Embryonic facial prominence (tissue), 1 donor: ENCODE data around the gene FARP1.

Experiments
- DNase-seq: peaks from one replicate; pipeline ENCODE4 v3.0.0-alpha.2; 2016; ENCODE audit errors: extremely low spot score

The FARP1 gene

DNA sequence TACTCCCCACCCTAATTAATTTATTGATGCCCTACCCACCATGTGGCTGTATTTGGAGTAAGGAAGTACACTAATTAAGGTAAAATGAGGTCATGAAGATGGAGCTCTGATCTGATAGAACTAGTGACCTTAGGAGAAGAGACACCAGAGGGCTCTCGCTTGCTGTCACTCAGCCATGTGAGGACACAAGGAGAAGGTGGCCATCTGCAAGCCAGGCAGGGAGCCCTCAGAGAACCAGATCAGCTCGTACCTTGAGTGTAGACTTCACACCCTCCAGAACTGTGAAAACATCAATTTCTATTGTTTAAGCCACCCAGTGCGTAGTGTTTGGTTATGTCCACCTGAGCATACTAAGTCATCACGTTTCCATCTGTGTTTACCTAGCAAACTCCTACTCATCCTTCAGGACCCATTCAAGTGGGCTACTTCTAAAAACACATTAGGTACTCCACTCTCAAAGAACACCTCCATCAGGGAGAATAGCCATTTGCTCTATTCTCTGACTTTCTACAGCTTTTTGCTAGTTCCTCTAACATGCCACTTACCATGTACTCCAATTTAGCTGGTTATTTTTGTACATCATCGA is 191.8 kb downstream of the FARP1 start:
- DNase-seq, result no peak

DNA sequence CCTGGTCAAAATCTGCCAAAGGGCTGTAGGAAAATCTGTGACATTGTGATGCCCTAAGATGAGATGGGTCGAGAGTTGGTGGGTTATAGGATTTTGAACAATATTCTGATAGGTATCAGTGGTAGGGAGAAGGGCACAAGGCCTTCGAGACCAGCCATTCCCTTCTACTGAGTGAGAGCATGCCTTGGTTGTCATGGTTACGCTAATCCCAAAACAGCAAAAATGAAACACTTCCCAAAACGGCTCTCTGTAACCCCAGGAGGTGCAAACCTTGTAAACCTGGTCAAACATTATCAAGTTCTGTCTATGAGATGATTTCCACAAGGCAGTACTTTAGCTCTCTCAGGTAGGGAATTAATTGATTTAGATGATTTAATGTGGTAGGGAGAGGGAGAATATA is 192.8 kb downstream of the FARP1 start:
- no peak for DNase-seq

DNA sequence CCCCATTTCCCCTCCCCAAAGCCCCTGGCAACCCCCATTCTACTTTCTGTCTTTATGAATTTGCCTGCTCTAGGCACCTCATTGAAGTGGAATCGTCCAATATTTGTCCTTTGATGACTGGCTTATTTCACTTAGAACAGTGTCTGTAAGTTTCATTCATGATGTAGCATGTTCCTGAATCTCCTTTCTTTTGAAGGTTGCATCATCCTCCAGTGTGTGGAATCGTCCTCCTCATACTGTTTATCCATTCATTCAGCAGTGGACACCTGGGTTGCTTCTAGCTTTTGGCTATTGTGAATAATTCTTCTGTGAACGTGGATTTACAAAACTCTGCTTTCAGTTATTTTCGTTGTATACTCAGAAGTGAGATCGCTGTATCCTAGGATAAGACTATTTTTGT is 195.4 kb downstream of the FARP1 start:
- DNase-seq, result no peak

DNA sequence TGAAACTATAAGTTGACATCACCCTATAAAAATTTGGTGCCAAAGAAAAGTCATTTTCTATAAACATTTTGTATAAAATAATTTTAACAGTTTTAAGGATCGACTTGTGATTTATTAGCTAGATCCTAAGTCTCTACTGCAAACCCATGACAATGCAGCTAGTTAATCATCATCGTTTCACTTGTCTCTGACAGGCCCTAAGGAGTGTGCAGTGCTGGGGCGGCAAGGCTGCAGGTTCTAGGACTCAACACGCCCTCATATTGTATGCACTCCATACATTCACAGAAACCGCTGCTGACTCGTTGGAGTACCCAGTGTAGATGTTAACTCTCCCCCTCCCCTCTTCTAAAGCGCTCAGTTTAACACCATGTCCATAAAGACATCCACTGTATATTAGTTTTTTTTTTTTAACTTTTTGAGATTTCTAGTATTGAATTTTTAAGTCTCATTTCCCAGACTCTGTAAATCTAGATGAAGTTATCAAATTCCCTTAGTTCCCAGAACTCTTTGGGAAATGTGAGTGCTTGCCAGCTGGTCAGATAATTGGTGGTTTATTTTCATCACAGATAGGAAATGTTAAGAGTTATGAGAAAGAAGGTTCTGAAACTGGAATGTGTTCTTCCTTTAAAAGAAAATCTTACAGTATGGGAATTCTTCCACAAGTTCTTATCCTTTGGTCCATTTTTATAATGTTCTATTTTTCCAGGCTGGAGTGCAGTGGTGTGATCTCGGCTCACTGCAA is 197.0 kb downstream of the FARP1 start:
- no peak for DNase-seq

- DNase-seq, result no peak
Observed at GRCh38 chr13:98342953-98343352, 200.1 kb downstream of the FARP1 start.

DNA sequence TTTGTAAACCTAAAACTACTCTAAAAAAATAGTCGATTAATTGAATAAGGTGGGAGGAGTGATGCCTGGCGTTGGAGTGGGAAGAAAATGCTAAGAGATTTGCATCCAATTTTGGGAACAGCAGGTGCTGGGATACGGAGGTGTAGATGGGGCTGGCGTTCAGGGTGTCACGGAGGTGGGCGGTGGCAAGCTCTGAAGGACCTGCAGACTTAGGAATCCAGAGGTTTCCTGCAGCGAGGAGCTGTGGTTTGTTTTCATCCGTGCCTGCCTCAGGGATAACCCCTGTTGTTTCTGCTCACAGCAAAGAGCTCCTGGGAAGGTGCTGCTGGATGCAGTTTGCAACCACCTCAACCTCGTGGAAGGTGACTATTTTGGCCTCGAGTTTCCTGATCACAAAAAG is 200.6 kb downstream of the FARP1 start:
- no peak for DNase-seq

DNA sequence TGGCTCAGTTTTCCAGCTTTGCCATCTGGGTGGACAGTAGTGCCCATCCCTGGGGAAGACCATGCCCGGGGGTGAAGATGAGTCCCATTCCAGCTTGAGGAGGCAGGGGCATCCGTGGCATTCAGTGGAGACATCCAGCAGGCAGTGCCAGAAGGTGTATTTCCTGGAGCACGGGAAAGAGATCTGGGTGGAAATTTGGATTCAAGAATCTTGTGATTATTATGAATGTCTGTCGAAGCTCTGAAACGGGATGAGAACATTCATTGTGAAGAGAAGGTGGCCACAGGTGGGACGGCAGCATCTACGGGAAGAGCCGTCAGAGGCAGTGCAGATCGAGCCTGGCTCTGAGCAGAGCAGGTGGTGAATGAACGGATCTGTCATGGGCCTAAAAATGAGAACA is 201.5 kb downstream of the FARP1 start:
- DNase-seq, result no peak

- DNase-seq, result no peak
Observed at GRCh38 chr13:98345107-98345935, 202.4 kb downstream of the FARP1 start.

DNA sequence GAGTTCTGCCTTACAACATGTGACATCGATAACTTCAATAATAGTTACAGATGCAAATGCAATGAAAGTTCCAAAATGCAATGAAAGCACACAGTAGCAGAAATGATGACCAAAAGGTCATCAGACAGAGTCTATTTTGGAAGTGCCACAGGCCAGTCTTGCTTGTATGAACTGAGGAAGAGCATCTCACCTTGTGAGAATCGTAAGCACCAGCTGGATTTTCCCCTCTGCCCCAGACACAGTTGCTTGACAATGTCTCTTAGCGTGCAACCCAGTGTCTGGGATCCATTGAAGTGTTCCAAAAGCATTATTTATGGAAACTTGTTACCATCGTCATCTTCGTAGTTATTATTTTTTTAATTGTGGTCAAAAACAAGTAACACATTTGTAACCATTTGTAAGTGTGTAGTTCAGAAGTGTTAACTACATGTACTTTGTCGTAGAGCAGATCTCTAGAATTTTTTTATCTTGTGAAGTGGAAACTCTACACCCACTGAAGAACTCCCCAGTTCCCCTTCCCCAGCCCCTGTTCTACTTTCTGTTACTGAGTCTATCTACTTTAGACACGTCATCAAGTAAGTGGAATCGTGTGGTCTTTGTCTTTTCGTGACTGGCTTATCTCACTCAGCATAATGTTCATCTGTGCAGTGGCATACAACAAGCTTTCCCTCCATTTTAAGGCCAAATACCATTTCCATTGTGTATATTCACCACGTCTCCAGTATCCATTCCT is 204.2 kb downstream of the FARP1 start:
- no peak for DNase-seq

- DNase-seq, result no peak
Observed at GRCh38 chr13:98347756-98348155, 204.9 kb downstream of the FARP1 start.

DNA sequence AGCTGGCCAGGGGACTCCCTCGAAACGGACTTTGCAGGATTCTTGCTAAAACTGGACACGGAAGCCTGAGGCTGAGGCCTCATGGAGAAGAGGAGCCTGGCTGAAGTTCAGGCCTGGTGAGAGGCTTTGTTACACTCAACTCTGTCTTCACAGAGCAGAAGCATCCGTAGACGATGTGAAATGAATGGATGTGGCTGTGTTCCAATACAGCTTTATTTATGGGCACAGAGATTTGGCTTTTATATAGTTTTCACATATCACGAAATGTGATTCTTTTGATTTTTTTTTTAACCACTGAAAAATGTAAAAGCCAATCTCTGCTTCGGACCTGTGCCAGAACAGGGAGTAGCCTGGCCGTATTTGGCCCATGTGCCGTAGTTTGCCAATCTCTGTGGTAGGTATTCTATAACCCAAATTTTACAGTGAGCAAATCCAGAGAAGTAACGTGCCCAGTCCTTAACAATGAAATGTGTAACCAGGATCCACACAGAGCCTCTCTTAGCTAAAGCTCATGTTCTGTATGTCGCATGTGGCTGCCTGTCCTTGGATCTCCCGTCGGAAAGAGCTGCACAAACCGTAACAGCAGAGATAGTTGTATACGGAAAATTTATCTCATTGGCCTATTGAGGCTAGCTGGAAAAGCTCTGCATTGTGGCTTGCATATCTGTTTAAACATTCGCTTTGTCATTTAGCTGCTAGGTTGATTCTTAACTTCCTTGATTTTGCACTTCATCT is 205.7 kb downstream of the FARP1 start:
- no peak for DNase-seq

DNA sequence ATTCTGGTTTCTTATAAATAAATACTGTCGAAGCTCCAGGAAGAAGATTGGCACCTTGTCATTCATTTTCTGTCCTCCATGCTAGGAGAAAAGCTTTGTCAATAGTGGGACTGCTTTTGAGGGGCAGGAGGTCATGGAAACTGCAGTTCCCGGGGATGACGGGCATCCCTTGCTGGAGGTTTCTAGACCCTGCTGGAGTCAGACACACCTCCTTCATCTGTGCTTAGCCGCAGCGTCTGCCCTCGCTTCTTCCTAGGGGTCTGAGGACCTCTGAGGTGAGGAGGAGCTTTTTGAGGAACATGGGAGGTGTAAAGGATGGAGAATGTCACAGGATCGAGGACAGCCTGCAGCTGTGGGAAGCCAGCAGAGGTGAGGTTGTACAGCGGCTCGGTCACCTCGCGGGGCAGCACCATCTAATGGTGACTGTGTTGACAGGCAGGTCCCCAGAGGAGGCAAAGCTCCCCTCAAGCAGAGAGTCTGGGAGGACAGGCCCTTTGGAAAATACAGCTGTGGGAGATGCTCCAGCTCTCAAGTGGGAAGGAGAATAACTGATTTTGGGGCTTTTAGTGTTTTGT is 206.9 kb downstream of the FARP1 start:
- DNase-seq, result no peak

DNA sequence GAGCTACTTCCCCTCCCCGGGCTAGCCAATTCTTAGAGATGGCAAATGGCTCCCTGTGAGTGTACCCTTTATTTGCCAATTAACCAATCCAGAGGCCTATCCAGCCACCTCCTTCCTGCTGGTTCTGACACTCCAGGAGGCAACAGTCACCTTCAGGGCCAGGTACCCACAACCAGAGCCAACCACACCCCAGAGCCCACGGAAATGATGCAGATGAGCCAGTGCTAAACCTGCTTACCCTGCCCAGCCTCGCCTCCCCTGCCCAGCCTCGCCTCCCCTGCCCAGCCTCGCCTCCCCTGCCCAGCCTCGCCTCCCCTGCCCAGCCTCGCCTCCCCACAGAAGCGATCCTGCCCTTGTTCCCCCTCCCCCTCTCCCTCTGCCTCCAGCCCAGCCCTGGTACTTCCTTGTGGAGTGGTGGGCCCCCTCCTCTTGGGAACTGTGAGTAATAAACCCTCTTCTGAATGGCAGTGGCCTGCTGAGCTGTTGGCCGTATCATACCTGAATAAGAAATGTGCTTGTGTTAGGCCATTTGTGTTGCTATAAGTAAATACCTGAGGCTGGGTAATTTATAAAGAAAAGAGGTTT is 207.9 kb downstream of the FARP1 start:
- DNase-seq, result no peak

DNA sequence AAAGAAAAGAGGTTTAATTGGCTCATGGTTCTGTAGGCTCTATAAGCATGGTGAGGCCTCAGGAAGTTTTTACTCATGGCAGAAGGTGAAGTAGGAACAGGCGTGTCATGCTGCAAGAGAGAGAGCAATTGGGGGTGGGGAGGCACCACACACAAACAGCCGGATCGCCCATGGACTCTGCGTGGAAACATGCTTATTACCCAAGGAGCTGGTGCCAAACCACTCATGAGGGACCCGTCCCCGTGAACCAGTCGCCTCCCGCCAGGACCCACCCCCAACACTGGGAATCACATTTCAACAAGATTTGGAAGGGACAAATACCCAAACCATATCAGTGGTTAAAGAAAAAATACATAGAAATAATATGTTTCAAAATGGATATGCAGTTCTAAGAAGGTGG is 208.7 kb downstream of the FARP1 start:
- DNase-seq, result no peak

- DNase-seq, result no peak
Observed at GRCh38 chr13:98352226-98352625, 209.3 kb downstream of the FARP1 start.

DNA sequence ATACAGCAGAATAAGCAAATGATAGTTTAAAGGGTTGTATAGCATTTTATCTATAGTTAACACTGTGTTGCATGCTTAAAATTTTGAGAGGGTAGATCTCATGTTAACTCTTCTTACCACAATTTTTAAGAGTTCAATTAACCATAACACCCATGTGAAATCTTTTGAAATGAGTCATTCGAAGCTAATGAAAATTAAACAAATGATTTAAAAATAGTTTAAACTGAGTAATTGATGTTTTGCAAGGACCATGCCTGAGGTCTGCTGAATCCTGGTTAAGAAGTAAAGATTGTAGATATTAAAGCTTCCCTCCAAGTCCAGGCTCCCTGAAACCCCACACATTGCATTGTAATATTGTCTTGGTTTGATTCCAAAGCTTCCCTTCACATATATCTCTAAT is 210.9 kb downstream of the FARP1 start:
- DNase-seq, result no peak

DNA sequence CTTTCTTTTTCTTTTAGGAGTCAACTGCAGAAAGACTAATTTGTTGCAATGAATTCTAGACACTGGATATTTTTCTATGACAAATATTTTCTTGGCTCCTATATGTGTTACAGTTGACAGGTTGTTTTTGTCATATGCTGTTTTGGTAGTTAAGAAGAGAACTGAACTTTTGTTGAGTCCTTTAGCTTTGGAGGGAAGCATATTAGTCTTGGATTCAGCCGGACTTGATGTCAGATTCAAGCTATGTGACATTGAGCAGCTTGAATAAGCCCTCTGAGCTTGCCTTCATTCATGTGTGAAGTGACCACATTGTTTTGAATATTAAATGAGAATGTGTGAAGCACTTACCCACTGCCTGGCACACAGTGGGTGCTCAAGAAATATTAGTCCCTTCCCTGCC is 216.0 kb downstream of the FARP1 start:
- no peak for DNase-seq

DNA sequence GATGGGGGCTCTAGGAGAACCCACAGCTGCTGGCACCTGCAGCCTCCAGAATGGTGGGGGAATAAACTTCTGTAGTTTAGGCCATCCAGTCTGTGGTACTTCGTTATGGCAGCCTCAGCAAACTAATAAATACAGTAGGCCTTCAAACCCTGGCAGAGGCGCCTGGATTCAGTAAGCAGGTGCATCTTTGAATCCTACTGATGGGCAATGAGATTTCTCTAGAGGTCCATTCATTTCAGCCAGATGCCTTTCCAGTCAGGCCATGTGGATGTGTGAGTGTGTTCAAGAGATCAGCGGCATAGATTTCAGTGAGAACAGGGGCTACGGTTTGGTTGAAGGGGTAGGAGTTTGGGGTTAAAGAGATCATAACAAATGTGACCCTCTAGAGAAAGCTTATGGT is 217.7 kb downstream of the FARP1 start:
- no peak for DNase-seq

- DNase-seq, result no peak
Observed at GRCh38 chr13:98363326-98363725, 220.4 kb downstream of the FARP1 start.

GRCh38 chr13:98364179-98364578 is 221.3 kb downstream of the FARP1 start:
- DNase-seq, result no peak

DNA sequence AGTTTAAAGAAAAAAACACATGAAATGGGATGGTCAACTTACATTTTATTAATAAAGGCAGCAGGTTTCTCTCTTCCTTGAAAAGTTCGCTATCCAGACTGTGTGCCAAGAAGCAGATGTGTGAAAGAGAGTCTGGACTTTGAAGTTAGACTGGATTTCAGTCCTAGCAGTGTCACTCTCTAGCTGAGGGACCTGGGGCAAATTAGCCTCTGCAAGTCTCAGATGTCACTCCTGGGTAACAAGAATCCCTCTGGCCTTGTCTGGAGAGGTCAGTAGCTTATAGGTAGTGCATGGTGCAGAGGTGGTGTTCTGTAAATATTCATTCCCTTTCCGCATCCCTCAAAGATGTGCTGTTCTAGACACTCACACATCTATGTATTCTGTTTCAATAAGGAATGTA is 221.8 kb downstream of the FARP1 start:
- no peak for DNase-seq
